H1 (cell line): Measurements from ENCODE around the gene SLIT3.

ENCODE experiments used
- CTCF ChIP-seq, 3 experiments: IDR thresholded peaks; 1 replicate in 2 of 3; 2 replicates in 1 of 3; pipeline versions ENCODE4 v1.5.1 to v1.6.1; 2011; ENCODE audit warnings: low read length in 3 of 3, mild to moderate bottlenecking in 3 of 3, inconsistent platforms in 2 of 3, low read depth in 1 of 3, moderate library complexity in 1 of 3; ENCODE audit not compliant: insufficient read depth in 1 of 3; ENCODE audit errors: control extremely low read depth in 1 of 3
- JUND ChIP-seq: IDR thresholded peaks from 2 replicates; pipeline ENCODE4 v1.6.1; 2011; ENCODE audit warnings: mild to moderate bottlenecking, improper control_type of control experiment, low read length
- POLR2A ChIP-seq, 2 experiments: IDR thresholded peaks; 1 replicate in 1 of 2; 2 replicates in 1 of 2; pipeline ENCODE4 v1.6.1; 2011; ENCODE audit warnings: low read depth in 2 of 2, low read length in 2 of 2, mild to moderate bottlenecking in 2 of 2; ENCODE audit errors: control extremely low read depth in 1 of 2
- TAF1 ChIP-seq: IDR thresholded peaks from 2 replicates; pipeline ENCODE4 v1.6.1; 2011; ENCODE audit warnings: mild to moderate bottlenecking, low read depth, low read length

- TF ChIP-seq TAF1 (no peak), CTCF (IDR thresholded peaks at IDR 0.05; ENCODE audit: control extremely low read depth in 1 of 3, insufficient read depth in 1 of 3, low read depth in 1 of 3, low read length in 3 of 3) (no peak), POLR2A (IDR thresholded peaks at IDR 0.05; ENCODE audit: control extremely low read depth in 1 of 2, low read depth in 2 of 2, low read length in 2 of 2) (no peak), JUND (no peak)
Observed at GRCh38 chr5:168820874-168821273, 480.1 kb downstream of the SLIT3 start.
